Measurements from ENCODE around the gene SUSD2.

DNA sequence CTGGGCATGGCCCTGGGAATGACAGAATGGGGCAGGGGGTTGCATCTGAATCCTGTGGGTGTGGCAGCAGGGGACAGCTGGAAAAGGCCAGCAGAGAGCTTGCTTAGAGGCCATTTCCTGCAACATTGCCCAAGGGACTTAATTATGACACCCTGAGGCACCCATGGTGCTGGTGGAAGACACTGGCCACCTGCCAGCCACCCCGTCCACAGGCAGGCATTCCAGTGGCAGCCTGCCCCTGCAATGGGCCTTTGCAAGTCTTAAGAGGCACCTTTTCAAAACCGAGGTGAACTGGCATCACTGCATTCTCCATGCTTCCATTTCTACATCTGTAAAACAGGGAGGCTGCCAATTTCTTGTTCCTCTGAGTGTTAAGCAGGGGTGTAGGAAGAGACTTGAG is 21.6 kb upstream of the SUSD2 start:
- no peak for TF ChIP-seq POLR2A (IDR thresholded peaks at IDR 0.05)
- TF ChIP-seq, protein P1, sequence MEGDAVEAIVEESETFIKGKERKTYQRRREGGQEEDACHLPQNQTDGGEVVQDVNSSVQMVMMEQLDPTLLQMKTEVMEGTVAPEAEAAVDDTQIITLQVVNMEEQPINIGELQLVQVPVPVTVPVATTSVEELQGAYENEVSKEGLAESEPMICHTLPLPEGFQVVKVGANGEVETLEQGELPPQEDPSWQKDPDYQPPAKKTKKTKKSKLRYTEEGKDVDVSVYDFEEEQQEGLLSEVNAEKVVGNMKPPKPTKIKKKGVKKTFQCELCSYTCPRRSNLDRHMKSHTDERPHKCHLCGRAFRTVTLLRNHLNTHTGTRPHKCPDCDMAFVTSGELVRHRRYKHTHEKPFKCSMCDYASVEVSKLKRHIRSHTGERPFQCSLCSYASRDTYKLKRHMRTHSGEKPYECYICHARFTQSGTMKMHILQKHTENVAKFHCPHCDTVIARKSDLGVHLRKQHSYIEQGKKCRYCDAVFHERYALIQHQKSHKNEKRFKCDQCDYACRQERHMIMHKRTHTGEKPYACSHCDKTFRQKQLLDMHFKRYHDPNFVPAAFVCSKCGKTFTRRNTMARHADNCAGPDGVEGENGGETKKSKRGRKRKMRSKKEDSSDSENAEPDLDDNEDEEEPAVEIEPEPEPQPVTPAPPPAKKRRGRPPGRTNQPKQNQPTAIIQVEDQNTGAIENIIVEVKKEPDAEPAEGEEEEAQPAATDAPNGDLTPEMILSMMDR (IDR thresholded peaks at IDR 0.05): no peak

Measured in Peyer's patch (tissue), 4 donors.